Subcutaneous adipose tissue (tissue), 4 donors: ENCODE measurements around the gene BAIAP2. TPM values are rescaled to one million over a fixed set of nuclear protein-coding genes. Genes with fewer than 3 reads are reported as not detected.

Experiments used
- CTCF ChIP-seq: fragments of 450-650 bp; IDR thresholded peaks from one replicate; pipeline ENCODE4 v1.5.1; 2016; ENCODE audit warnings: low read depth, mild to moderate bottlenecking, control low read depth, antibody characterized with exemption, moderate library complexity
- total RNA-seq, 4 donors: library from RNA; depleted of rRNA; stranded (reverse); fragments of >200 nt; gene quantifications; one replicate each; pipeline ENCODE4 v1.1.0, GENCODE V29; 2016

The BAIAP2 gene
- total RNA-seq, 4 donors from 2014 or later: 17.4 to 31.1 (median 23.2) TPM

- no peak for TF ChIP-seq CTCF
These were observed 48.3 kb downstream of the BAIAP2 start for GRCh38 chr17:81083125-81083765.

DNA sequence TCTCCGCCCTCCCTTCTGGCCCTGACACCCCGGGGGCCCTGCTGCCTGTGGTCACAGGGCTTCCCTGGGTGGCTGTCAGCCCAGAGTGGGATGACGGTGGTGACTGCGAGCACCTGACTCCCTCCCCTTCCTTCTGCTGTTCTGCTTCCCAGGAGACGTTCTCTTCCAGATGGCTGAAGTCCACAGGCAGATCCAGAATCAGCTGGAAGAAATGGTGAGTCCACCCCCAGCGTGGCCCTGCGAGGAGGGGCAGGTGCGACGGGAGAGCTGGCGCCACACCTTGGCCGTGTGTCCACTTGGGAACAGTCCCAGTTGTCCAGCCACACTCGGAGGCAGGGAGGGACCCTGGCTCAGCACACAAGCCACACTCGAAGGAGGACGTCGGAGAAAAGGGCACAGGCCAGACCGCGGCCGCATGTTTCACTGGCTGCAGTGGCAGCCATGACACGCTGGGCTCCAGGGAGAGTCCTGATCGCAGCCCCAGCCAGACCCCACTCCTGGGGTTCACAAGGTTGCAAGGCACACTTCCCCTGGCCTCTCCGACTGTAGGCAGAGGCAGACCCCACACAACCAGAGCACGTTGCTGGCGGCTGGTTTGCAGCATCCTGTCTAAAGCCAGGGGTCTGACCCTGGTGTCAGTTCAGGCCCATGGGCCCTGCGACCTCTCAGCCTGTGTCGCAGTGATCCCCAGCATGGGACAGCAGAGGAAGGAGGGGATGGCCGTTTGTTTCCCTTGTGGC lies 49.9 kb downstream of the BAIAP2 start:
- no peak for TF ChIP-seq CTCF

DNA sequence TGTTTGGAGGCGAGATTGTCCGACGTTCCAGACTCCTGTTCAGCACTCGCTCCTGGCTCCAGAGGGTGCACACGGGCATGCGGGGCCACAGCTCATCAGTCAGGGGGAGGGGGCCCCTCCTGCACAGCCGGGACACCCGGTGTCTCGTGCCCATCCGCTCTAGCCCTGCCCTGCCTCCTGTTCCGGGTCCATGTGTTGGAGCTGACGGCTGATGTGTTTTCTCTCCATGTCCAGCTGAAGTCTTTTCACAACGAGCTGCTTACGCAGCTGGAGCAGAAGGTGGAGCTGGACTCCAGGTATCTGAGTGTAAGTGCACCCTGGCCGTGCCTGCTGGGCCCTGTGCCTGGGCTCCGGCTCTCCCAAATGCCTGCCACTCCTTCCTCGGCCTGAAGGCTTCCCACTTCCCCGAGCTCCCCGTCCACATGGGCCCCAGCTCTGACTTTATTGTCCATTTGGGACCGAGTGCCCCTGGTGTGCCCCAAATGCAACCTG lies 50.5 kb downstream of the BAIAP2 start:
- no peak for TF ChIP-seq CTCF

DNA sequence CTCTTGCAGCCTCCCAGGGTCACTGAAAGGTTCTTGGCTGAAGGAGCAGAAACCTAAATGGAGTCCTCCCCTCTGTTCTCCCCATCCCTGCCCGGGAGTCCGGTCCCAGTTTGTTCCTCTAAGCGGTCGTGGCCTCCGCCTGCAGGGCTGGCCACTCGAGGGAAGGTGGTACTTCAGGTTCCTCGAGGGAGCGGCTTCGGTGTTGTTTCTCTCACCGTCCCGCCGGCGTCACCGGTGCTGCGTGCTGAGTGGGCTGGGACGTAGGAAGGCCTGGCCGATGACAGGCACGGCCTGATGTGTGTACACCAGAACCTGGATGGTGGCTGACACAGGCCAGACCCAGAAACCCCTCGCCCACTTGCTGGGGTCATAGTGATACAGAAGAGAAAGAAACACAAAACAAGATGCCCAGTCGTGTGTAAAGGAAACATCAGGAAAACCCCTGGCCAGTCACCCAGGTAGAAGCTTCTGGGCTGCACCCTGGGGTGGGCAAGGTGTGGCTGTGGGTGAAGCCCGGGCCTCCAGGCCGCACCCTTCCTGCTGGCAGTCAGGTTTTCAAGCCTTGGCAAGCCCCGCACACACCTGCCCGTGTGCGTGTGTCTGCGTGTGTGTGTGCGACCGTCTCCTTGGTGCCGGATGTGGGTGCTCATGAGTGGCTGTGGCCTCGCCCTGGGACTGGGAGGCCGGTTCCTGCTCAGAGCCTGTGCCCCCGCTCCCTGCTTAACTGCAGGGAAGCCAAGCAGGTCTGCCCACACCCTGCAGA lies 52.0 kb downstream of the BAIAP2 start:
- TF ChIP-seq CTCF: no peak

- no peak for TF ChIP-seq CTCF
These were observed 55.6 kb downstream of the BAIAP2 start for GRCh38 chr17:81090361-81091136.

DNA sequence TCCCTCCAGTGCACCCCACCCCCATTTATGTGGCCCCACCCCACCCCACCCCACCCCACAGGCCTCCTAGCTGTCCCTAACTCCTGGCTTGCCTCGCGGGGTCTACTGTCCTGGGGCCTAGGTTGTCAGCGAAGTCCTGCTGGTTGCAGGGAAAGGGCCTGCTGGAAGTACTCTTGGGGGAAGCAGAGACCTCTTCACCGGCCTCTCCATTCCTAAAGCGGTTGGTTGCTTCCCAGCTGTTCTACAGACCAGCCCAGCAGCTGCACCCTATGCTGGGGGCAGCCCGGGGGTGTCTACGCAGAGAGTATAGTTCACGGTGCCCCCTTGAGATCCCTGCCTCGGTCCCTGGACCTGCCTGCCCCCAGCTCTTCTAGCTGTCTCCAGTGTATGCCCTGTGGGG lies 56.2 kb downstream of the BAIAP2 start:
- TF ChIP-seq CTCF: no peak
